Measurements from ENCODE around the gene CEP63. TPM values are rescaled to one million over a fixed set of nuclear protein-coding genes. Genes with fewer than 3 reads are reported as not detected.

The CEP63 gene
- total and polyA plus RNA-seq, 2 of the 8 experiments (the other 6 are each of a cell fraction or from before 2014, with no cell fraction given) = 5.3 to 18.2 TPM

DNA sequence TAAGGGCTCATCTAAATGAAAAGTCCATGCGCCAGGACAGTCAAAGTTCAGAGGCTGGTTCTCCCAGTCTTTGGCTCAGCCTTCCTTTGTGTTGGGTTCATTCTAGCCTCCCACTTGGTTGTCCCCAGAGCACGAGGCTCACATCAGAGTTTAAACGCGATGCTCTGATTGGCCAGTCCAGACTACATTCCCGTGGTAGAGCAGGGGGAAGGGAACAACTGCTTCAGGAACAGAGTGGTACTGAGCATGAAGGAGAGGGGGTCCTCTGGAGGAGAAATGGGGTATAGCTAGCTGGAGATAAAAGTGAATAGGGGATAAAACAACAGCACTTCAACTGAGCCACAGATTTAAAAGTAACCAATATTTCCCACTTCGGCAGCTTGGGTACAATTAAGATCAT lies 32.2 kb upstream of the CEP63 start:
- no peak overlapping the region for H2BK5ac ChIP-seq (ENCODE audit: low read depth, low read length)
- CTCF ChIA-PET (ENCODE audit: partially characterized antibody) = interaction anchor here (0.7 to 7.5 kb wide), 21 partner anchors 9 to 210 kb away, joined by 3 to 95 read pairs (median 6); partner anchors contain the start of gene AMOTL2
- no peak for TF ChIP-seq RBBP5 (IDR thresholded peaks at IDR 0.05; ENCODE audit: borderline replicate concordance, low read depth, low read length)
- no peak for TF ChIP-seq SIRT6 (IDR thresholded peaks at IDR 0.05; ENCODE audit: low read length)
- no peak for TF ChIP-seq SAP30 (IDR thresholded peaks at IDR 0.05; ENCODE audit: insufficient read depth, insufficient replicate concordance, low read length)
- TF ChIP-seq, protein P1, sequence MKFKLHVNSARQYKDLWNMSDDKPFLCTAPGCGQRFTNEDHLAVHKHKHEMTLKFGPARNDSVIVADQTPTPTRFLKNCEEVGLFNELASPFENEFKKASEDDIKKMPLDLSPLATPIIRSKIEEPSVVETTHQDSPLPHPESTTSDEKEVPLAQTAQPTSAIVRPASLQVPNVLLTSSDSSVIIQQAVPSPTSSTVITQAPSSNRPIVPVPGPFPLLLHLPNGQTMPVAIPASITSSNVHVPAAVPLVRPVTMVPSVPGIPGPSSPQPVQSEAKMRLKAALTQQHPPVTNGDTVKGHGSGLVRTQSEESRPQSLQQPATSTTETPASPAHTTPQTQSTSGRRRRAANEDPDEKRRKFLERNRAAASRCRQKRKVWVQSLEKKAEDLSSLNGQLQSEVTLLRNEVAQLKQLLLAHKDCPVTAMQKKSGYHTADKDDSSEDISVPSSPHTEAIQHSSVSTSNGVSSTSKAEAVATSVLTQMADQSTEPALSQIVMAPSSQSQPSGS (IDR thresholded peaks at IDR 0.05; ENCODE audit: low read length) = no peak
- TF ChIP-seq ASH2L (IDR thresholded peaks at IDR 0.05; ENCODE audit: low read length) = no peak
- TF ChIP-seq, protein P2, sequence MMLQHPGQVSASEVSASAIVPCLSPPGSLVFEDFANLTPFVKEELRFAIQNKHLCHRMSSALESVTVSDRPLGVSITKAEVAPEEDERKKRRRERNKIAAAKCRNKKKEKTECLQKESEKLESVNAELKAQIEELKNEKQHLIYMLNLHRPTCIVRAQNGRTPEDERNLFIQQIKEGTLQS (IDR thresholded peaks at IDR 0.05; ENCODE audit: insufficient read depth, low read depth, low read length) = no peak
- peak; percentile 36; the same call in 1 of the 2 replicates for TF ChIP-seq JUND (IDR thresholded peaks at IDR 0.05; ENCODE audit: low read length)
- no peak for TF ChIP-seq JUN (IDR thresholded peaks at IDR 0.05; ENCODE audit: low read depth, low read length)
- TF ChIP-seq SIX5 (IDR thresholded peaks at IDR 0.05; ENCODE audit: low read depth, low read length) = no peak
- TF ChIP-seq TAF7 (optimal IDR thresholded peaks at IDR 0.05; ENCODE audit: borderline replicate concordance, low read depth, low read length) = no peak
- no peak for TF ChIP-seq TAF1 (IDR thresholded peaks at IDR 0.05; ENCODE audit: low read depth, low read length)
- peak; percentile 61; the same call in 1 of the 2 replicates for TF ChIP-seq CHD2 (IDR thresholded peaks at IDR 0.05; ENCODE audit: low read length)

More for the DNA sequence above, 32.2 kb upstream of the CEP63 start:
- H3K18ac ChIP-seq (ENCODE audit: extremely low read depth, low read length) = no peak overlapping the region
- H2BK15ac ChIP-seq (ENCODE audit: low read length) = 0 out of 2 replicates have a peak overlapping the region, but pooled peaks have one; percentile 9
- no peaks in the 10 kb centered on the region for H3K9me3 ChIP-seq (ENCODE audit: insufficient read depth in 2 of 2, low read depth in 1 of 2, low read length in 1 of 2)
- no peak overlapping the region for H3K4ac ChIP-seq (replicated peaks; ENCODE audit: insufficient read length, low read depth, low read length)
- H3K9ac ChIP-seq (replicated peaks in 1 of 4; ENCODE audit: extremely low read depth in 1 of 4, low read depth in 3 of 4, low read length in 3 of 4) = no peak overlapping the region
- H3K27me3 ChIP-seq (replicated peaks in 1 of 4; ENCODE audit: control insufficient read depth in 3 of 4, extremely low read depth in 1 of 4, insufficient read depth in 3 of 4, low read length in 3 of 4) = peaks cover 0 to 4% (median 0%) of the 10 kb centered on the region in 4 experiments; a peak in 2 of 7 replicates
- H3K4me1 ChIP-seq (replicated peaks in 1 of 4; ENCODE audit: control insufficient read depth in 3 of 4, insufficient read depth in 4 of 4, low read length in 3 of 4) = peaks cover 0 to 3% (median 2%) of the 10 kb centered on the region in 4 experiments; a peak in 4 of 7 replicates
- no peak overlapping the region for H2BK20ac ChIP-seq (ENCODE audit: low read length)
- WGBS, 2 experiments (ENCODE audit: extremely low coverage in 1 of 2, insufficient coverage in 1 of 2, insufficient read length in 1 of 2, insufficient replicate concordance in 2 of 2, low coverage in 1 of 2, low lambda C conversion rate in 2 of 2, missing lambda C conversion rate in 1 of 2) = 44% methylated on average over 6 of the region's 6 CpGs; no CpG with 5 or more reads in 1 of the 2 experiments
- H3K56ac ChIP-seq (replicated peaks; ENCODE audit: insufficient read length, low read depth, low read length) = no peak overlapping the region
- H3K14ac ChIP-seq (ENCODE audit: insufficient read length) = no peak overlapping the region
- FAIRE-seq (peak; percentile 87), DNase-seq (ENCODE audit: low read depth in 1 of 2, low spot score in 2 of 2) (peak; percentile 31 to 59)
- H2BK12ac ChIP-seq (ENCODE audit: low read depth, low read length) = no peak overlapping the region; the same call in 1 of the 2 replicates
- no peaks in the 10 kb centered on the region for H3K23me2 ChIP-seq (ENCODE audit: low read depth, low read length)
- no peaks in the 10 kb centered on the region for H3K36me3 ChIP-seq (ENCODE audit: control insufficient read depth in 2 of 4, insufficient read depth in 4 of 4, low read length in 3 of 4)
- no peaks in the 10 kb centered on the region for H3K79me2 ChIP-seq (ENCODE audit: control insufficient read depth in 1 of 2, insufficient read depth in 2 of 2, low read length in 2 of 2)
- no peak overlapping the region for H3K27ac ChIP-seq (ENCODE audit: low read depth, low read length)
- H3K79me1 ChIP-seq (ENCODE audit: low read depth, low read length) = no peaks in the 10 kb centered on the region
- no peak overlapping the region for H4K5ac ChIP-seq (ENCODE audit: insufficient read length, low read depth, low read length)
- no peak overlapping the region for H4K8ac ChIP-seq (ENCODE audit: extremely low read depth, insufficient read depth, low read length)
- H2AK5ac ChIP-seq (ENCODE audit: low read depth, low read length) = no peak overlapping the region
- POLR2A ChIA-PET (ENCODE audit: partially characterized antibody) = interaction anchor here (1.3 to 9.2 kb wide), 5 partner anchors 11 to 140 kb away, joined by 3 to 94 read pairs (median 4); partner anchors contain the start of gene AMOTL2
- no peaks in the 10 kb centered on the region for H4K20me1 ChIP-seq (replicated peaks in 1 of 2; ENCODE audit: control insufficient read depth in 1 of 2, insufficient read depth in 2 of 2, low read length in 2 of 2)
- no peak overlapping the region for H2BK120ac ChIP-seq (replicated peaks; ENCODE audit: low read depth, low read length)
- H2AFZ ChIP-seq (ENCODE audit: low read length) = no peak overlapping the region; the same call in 1 of the 2 replicates
- H3K4me3 ChIP-seq (ENCODE audit: extremely low read depth in 1 of 4, insufficient read depth in 2 of 4, low read depth in 3 of 4, low read length in 4 of 4) = no peak overlapping the region
- no peak overlapping the region for H3K4me2 ChIP-seq (ENCODE audit: insufficient read depth in 1 of 2, low read depth in 2 of 2, low read length in 2 of 2)
- no peak overlapping the region for H3K23ac ChIP-seq (ENCODE audit: insufficient read length)
- no peak overlapping the region for H4K91ac ChIP-seq (replicated peaks; ENCODE audit: insufficient read length, low read length)

Data from H1 (cell line).